CD4-positive, alpha-beta memory T cell (primary cell): ENCODE data around the gene UMOD. TPM values are rescaled to one million over a fixed set of nuclear protein-coding genes. Genes with fewer than 3 reads are reported as not detected.
"Not testable (repeated sequence)": the region's sequence is repeated elsewhere in the genome, so short reads cannot be mapped to it uniquely, and the experiment has no call there.

Experiments used
- CTCF ChIA-PET: fragments of 350-600 bp; sonication (Branson Sonifier 250); formaldehyde crosslinking; loops from one replicate; lab custom pipeline; 2021; ENCODE audit warnings: inconsistent platforms; ENCODE audit not compliant: partially characterized antibody; lab: Charles Lee
- POLR2A ChIA-PET: fragments of 350-600 bp; sonication (Branson Sonifier 250); formaldehyde crosslinking; loops from one replicate; lab custom pipeline; 2021; ENCODE audit not compliant: partially characterized antibody; lab: Charles Lee
- DNase-seq, 5 donors: peaks; one replicate each; pipeline versions ENCODE4 v3.0.0 to v3.0.0-alpha.2; 2020 to 2022; ENCODE audit warnings: mixed read lengths in 1 of 5
- H3K27ac ChIP-seq: one replicate; pipeline ENCODE4 v1.7.0; 2013; ENCODE audit warnings: low read depth, low read length
- H3K27me3 ChIP-seq: 2 replicates; pipeline ENCODE4 v1.7.0; 2013; ENCODE audit warnings: mild to moderate bottlenecking, low read length, moderate library complexity; ENCODE audit not compliant: insufficient read depth
- H3K36me3 ChIP-seq: 2 replicates; pipeline ENCODE4 v1.7.0; 2013; ENCODE audit warnings: mild to moderate bottlenecking, low read length, moderate library complexity; ENCODE audit not compliant: insufficient read depth
- H3K4me1 ChIP-seq: 2 replicates; pipeline ENCODE4 v1.7.0; 2013; ENCODE audit warnings: mild to moderate bottlenecking, low read length, moderate library complexity; ENCODE audit not compliant: insufficient read depth
- H3K4me3 ChIP-seq, 2 donors: one replicate each; pipeline ENCODE4 v1.7.0; 2013; ENCODE audit warnings: low read length in 2 of 2, mild to moderate bottlenecking in 1 of 2
- H3K9me3 ChIP-seq, 2 donors: one replicate each; pipeline ENCODE4 v1.7.0; 2013; ENCODE audit warnings: low read length in 2 of 2, control low read depth in 1 of 2; ENCODE audit not compliant: control insufficient read depth in 1 of 2
- H3K27ac Mint-ChIP-seq, 7 donors: one replicate each; pipeline ENCODE4 v1.8.0; 2020 to 2021; ENCODE audit warnings: mixed read lengths in 7 of 7, mild to moderate bottlenecking in 6 of 7, inconsistent platforms in 3 of 7, moderate library complexity in 3 of 7
- H3K27me3 Mint-ChIP-seq, 2 donors: one replicate each; pipeline ENCODE4 v1.8.0; 2020 to 2021; ENCODE audit warnings: mixed read lengths in 2 of 2
- H3K36me3 Mint-ChIP-seq, 2 donors: one replicate each; pipeline ENCODE4 v1.8.0; 2020 to 2021; ENCODE audit warnings: mixed read lengths in 2 of 2, inconsistent platforms in 1 of 2, mild to moderate bottlenecking in 1 of 2
- H3K4me1 Mint-ChIP-seq, 4 donors: one replicate each; pipeline ENCODE4 v1.8.0; 2020 to 2021; ENCODE audit warnings: mixed read lengths in 4 of 4, mild to moderate bottlenecking in 1 of 4
- H3K4me3 Mint-ChIP-seq, 8 donors: one replicate each; pipeline ENCODE4 v1.8.0; 2020 to 2021; ENCODE audit warnings: mixed read lengths in 8 of 8, mild to moderate bottlenecking in 7 of 8, moderate library complexity in 6 of 8, inconsistent platforms in 3 of 8
- H3K9me3 Mint-ChIP-seq, 8 donors: one replicate each; pipeline ENCODE4 v1.8.0; 2020 to 2021; ENCODE audit warnings: mixed read lengths in 8 of 8, mild to moderate bottlenecking in 5 of 8, inconsistent platforms in 3 of 8, moderate library complexity in 1 of 8
- intact Hi-C: fragments of 100-400 bp; cut with micrococcal nuclease; formaldehyde crosslinking; loops from one replicate; pipeline ENCODE4 v1.15.1; 2023
- polyA plus RNA-seq, 2 donors: library from polyadenylated mRNA; unstranded; fragments of 300-500 nt; fragmentation: Illumina TruSeq; gene quantifications; one replicate each; pipeline ENCODE4 v1.2.3, GENCODE V29; 2021
- total RNA-seq, 2 experiments: library from RNA; stranded (reverse); gene quantifications; one replicate each; pipeline ENCODE4 v1.2.3, GENCODE V29; 2021

Gene UMOD
- total and polyA plus RNA-seq, 4 experiments from 2014 or later, result not detected

DNA sequence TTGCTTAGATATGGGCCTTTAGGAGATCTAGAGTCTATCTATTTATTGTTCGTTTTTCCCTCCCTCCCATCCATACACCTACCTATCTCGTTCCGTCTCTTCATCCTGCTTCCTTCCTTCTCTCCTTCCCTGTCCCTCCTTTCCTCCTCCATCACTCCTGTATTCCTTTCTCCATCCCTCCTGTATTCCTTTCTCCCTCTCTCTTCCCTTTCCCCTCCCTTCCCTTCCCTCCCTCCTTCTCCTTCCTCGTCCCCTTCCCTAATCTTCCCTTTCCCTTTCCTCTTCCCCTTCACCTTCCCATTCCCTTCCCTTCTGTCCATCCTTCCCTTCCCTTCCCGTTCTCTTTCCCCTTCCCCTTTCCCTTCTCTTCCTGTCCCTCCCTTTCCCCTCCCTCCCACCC lies 35.8 kb downstream of the UMOD start:
- H3K27ac ChIP-seq, result no peak overlapping the region
- no peaks in the 10 kb centered on the region for H3K36me3 ChIP-seq
- H3K4me1 Mint-ChIP-seq, result no peaks in the 10 kb centered on the region
- no peak overlapping the region for H3K27ac Mint-ChIP-seq
- no peak overlapping the region for H3K4me3 Mint-ChIP-seq
- intact Hi-C loops, result no loop called here
- H3K4me1 ChIP-seq, result no peaks in the 10 kb centered on the region
- H3K27me3 ChIP-seq, result no peaks in the 10 kb centered on the region
- H3K9me3 ChIP-seq, result no peaks in the 10 kb centered on the region
- DNase-seq, result no peak
- H3K9me3 Mint-ChIP-seq, result peaks cover 0 to 5% (median 0%) of the 10 kb centered on the region in 8 donors
- H3K36me3 Mint-ChIP-seq, result no peaks in the 10 kb centered on the region
- H3K27me3 Mint-ChIP-seq, result peaks cover 0 to 2% of the 10 kb centered on the region in 2 donors
- POLR2A ChIA-PET, result no interaction called here
- no peak overlapping the region for H3K4me3 ChIP-seq
- CTCF ChIA-PET, result no interaction called here

DNA sequence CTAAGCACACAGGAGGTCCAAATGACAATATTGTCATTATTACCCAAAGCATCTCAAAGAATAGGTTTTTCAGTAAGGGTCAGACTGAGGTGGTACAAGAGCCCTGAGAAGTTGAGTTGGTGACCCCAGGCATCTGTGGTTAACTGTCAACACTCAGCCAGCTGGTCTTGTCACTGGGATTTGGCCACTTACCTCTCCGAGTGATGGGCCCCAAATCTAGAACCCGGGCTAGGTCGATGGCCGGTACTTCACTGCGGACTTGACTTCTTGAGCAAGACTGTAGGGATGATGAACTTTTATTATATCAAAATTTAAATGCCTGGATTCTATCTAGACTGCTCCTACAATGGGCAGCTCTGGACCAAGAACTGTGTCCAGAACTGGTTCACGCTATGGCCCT lies 36.8 kb downstream of the UMOD start:
- Mint-ChIP-seq H3K36me3 (no peaks in the 10 kb centered on the region), H3K27me3 (peaks cover 0 to 2% of the 10 kb centered on the region in 2 donors), H3K27ac (no peak overlapping the region), H3K9me3 (peaks cover 0 to 5% (median 0%) of the 10 kb centered on the region in 8 donors), H3K4me1 (no peaks in the 10 kb centered on the region), H3K4me3 (no peak overlapping the region)
- ChIA-PET CTCF (no interaction called here), POLR2A (no interaction called here)
- Histone ChIP-seq H3K4me3 (no peak overlapping the region), H3K27me3 (no peaks in the 10 kb centered on the region), H3K27ac (no peak overlapping the region), H3K4me1 (no peaks in the 10 kb centered on the region), H3K36me3 (no peaks in the 10 kb centered on the region), H3K9me3 (no peaks in the 10 kb centered on the region)
- intact Hi-C loops, result no loop called here
- DNase-seq, result no peak

DNA sequence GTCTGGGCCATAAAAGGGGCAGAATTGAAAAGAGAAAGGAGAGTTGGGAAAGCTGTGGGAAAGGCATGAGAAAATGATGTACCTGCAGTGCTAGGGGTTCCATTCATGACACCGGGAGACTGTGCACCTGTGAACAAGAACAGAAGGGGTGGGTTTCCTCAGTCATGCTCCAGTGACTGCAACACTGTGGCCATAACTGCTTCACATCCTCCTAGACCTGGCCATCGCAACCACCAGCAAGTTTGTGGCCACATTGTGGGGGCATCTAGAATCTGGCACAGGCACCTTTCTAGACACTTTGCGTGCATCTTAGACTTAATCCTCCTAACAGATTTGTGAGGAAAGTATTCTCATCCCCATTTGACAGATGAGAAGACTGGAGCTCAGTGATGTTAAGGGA lies 37.9 kb downstream of the UMOD start:
- CTCF ChIA-PET, result no interaction called here
- no peaks in the 10 kb centered on the region for H3K36me3 Mint-ChIP-seq
- no peak overlapping the region for H3K27ac Mint-ChIP-seq
- no peaks in the 10 kb centered on the region for H3K4me1 Mint-ChIP-seq
- H3K27me3 ChIP-seq, result no peaks in the 10 kb centered on the region
- intact Hi-C loops, result no loop called here
- no peak for DNase-seq
- no peak overlapping the region for H3K4me3 Mint-ChIP-seq
- no peak overlapping the region for H3K27ac ChIP-seq
- no peak overlapping the region for H3K4me3 ChIP-seq
- H3K9me3 Mint-ChIP-seq, result peaks cover 0 to 5% (median 0%) of the 10 kb centered on the region in 8 donors
- no peaks in the 10 kb centered on the region for H3K4me1 ChIP-seq
- no peaks in the 10 kb centered on the region for H3K27me3 Mint-ChIP-seq
- POLR2A ChIA-PET, result no interaction called here
- H3K36me3 ChIP-seq, result no peaks in the 10 kb centered on the region
- H3K9me3 ChIP-seq, result no peaks in the 10 kb centered on the region

DNA sequence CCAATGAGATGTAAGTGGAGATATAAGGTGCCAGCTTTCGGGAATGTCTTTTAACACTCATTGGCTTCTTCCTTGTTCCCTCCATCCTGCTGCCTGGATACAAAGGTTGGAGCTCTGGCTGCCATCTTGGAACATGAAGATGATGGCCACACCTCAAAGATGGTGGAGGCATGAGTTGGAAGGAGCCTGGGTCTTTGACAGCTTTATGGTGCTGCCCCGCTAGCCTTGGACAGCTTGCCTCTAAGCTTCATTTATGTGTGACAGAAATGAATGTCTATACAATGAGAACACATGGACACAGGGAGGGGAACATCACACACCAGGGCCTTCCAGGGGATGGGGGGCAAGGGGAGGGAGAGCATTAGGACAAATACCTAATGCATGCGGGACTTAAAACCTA lies 38.8 kb downstream of the UMOD start:
- H3K27me3 ChIP-seq, result no peaks in the 10 kb centered on the region
- H3K27ac Mint-ChIP-seq, result no peak overlapping the region
- H3K36me3 ChIP-seq, result no peaks in the 10 kb centered on the region
- POLR2A ChIA-PET, result no interaction called here
- CTCF ChIA-PET, result no interaction called here
- H3K27ac ChIP-seq, result no peak overlapping the region
- H3K9me3 Mint-ChIP-seq, result peaks cover 0 to 5% (median 0%) of the 10 kb centered on the region in 8 donors
- intact Hi-C loops, result no loop called here
- H3K9me3 ChIP-seq, result no peaks in the 10 kb centered on the region
- H3K4me3 Mint-ChIP-seq, result no peak overlapping the region
- DNase-seq, result no peak
- no peaks in the 10 kb centered on the region for H3K4me1 Mint-ChIP-seq
- H3K27me3 Mint-ChIP-seq, result no peaks in the 10 kb centered on the region
- no peaks in the 10 kb centered on the region for H3K36me3 Mint-ChIP-seq
- no peaks in the 10 kb centered on the region for H3K4me1 ChIP-seq
- H3K4me3 ChIP-seq, result no peak overlapping the region

DNA sequence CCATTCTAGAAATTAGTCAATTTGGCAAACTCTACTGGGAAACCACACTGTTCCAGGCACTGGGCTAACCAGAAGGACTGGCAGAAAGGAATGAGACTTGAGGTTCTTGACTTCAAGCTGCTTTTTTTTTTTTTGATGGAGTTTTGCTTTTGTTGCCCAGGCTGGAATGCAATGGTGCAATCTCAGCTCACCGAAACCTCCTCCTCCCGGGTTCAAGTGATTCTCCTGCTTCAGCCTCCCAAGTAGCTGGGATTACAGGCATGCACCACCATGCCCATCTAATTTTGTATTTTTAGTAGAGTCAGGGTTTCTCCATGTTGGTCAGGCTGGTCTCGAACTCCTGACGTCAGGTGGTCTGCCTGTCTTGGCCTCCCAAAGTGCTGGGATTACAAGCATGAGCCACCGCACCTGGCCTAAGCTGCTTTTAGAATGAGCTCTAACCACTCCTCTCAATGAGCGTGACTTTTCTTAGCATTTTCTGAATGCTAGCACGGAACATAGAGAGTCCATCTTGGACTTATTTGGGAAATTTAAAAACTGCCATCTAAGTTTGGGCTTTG lies 39.9 kb downstream of the UMOD start:
- H3K27ac Mint-ChIP-seq, CTCF ChIA-PET, H3K4me1 Mint-ChIP-seq, H3K9me3 Mint-ChIP-seq, POLR2A ChIA-PET, H3K27ac ChIP-seq, DNase-seq, H3K27me3 Mint-ChIP-seq, H3K36me3 Mint-ChIP-seq, H3K27me3 ChIP-seq, H3K4me3 Mint-ChIP-seq, H3K36me3 ChIP-seq, H3K4me3 ChIP-seq, intact Hi-C loops, H3K9me3 ChIP-seq, H3K4me1 ChIP-seq: not testable (repeated sequence)

DNA sequence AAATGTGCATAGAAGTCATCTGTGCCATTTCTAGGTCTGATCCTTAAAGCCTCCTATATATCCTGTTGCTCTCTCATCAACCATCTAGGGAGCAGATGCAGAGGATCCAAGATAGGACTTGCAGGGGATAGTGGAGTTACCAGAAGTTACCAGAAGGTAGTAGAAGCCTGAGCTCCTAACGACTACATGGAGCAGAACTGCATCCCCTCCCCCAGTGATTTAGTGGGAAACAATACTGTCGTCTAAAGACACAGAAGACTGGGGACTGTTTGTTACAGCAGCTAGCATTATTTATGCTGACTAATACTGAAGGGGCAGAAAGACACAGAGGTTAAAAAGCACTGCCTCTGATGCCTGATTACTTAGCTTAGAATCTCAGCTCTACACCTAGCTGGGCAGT lies 41.0 kb downstream of the UMOD start:
- Mint-ChIP-seq H3K9me3 (peaks cover 0 to 5% (median 0%) of the 10 kb centered on the region in 8 donors), H3K27me3 (peaks cover under 1 to 6% of the 10 kb centered on the region in 2 donors), H3K36me3 (no peaks in the 10 kb centered on the region), H3K27ac (no peak overlapping the region), H3K4me3 (no peak overlapping the region), H3K4me1 (no peaks in the 10 kb centered on the region)
- POLR2A ChIA-PET, result no interaction called here
- H3K27me3 ChIP-seq, result no peaks in the 10 kb centered on the region
- DNase-seq, result no peak
- no peaks in the 10 kb centered on the region for H3K4me1 ChIP-seq
- H3K36me3 ChIP-seq, result no peaks in the 10 kb centered on the region
- intact Hi-C loops, result no loop called here
- no peak overlapping the region for H3K27ac ChIP-seq
- no peak overlapping the region for H3K4me3 ChIP-seq
- CTCF ChIA-PET, result interaction anchor here (1.1 kb wide), 1 partner anchor 11 kb away, joined by 3 read pairs; no protein-coding TSS in a partner anchor
- no peaks in the 10 kb centered on the region for H3K9me3 ChIP-seq

DNA sequence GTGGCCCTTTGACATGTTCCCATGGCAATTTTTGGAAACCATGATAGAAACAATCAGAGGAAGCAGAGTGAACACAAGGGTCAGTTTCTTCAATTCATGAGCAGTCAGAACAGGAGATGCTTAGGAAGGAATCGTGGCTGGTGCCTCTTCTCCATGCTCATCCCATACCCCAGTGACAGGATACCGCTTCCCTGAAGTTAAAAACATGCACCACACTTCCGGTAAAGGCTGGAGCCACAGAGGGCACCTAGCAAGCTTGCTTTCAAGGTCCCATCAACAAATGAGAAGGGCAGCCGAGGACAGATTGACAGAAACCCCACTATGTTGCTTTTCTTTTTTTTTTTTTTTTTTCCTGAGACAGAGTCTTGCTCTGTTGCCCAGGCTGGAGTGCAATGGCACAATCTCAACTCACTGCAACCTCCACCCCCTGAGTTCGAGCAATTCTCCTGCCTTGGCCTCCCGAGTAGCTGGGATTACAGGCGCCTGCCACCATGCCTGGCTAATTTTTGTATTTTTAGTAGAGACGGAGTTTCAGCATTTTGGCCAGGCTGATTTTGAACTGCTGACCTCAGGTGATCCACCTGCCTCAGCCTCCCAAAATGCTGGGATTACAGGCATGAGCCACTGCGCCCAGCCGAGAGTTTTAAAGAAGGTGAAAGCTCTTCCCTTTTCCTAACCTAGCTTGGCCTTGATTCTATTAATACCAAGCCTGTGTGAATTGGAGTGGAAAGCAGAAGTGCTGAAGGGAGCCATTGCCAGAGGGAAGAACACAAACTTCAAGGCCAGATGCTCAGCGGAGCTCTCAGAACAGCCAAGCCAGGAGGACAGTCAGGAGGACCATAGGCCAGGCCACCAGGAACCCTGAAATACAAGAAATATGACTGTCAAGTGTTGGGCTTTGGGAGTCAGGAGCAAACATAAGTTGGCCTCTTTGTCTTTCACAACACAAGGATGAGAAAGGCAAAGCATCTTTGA lies 41.8 kb downstream of the UMOD start:
- no peaks in the 10 kb centered on the region for H3K36me3 Mint-ChIP-seq
- Histone ChIP-seq H3K27ac (no peak overlapping the region), H3K4me3 (no peak overlapping the region), H3K4me1 (no peaks in the 10 kb centered on the region), H3K27me3 (no peaks in the 10 kb centered on the region), H3K9me3 (no peaks in the 10 kb centered on the region), H3K36me3 (no peaks in the 10 kb centered on the region)
- H3K27ac Mint-ChIP-seq, result no peak overlapping the region
- CTCF ChIA-PET, result interaction anchor here (1.1 kb wide), 1 partner anchor 10 kb away, joined by 3 read pairs; no protein-coding TSS in a partner anchor
- H3K9me3 Mint-ChIP-seq, result peaks cover 0 to 5% (median 0%) of the 10 kb centered on the region in 8 donors
- POLR2A ChIA-PET, result no interaction called here
- H3K27me3 Mint-ChIP-seq, result peaks cover 5 to 6% of the 10 kb centered on the region in 2 donors
- H3K4me1 Mint-ChIP-seq, result no peaks in the 10 kb centered on the region
- H3K4me3 Mint-ChIP-seq, result no peak overlapping the region
- DNase-seq, result no peak
- intact Hi-C loops, result no loop called here
